Brain microvascular endothelial cell (primary cell): Measurements from ENCODE around the gene SUSD3.
"Not testable (repeated sequence)": the region's sequence is repeated elsewhere in the genome, so short reads cannot be mapped to it uniquely, and the experiment has no call there.

Experiments
- DNase-seq: peaks from one replicate; pipeline ENCODE4 v3.0.0-alpha.2; 2020
- H3K27ac ChIP-seq: fragments of 250-450 bp; sonication (Bioruptor Pico); 2 replicates; pipeline ENCODE4 v1.5.1; 2020; ENCODE audit warnings: mild to moderate bottlenecking, moderate library complexity
- H3K27me3 ChIP-seq: fragments of 250-450 bp; sonication (Bioruptor Pico); replicated peaks from 2 replicates; pipeline ENCODE4 v1.5.1; 2020; ENCODE audit warnings: mild to moderate bottlenecking
- H3K36me3 ChIP-seq: fragments of 250-450 bp; sonication (Bioruptor Pico); replicated peaks from 2 replicates; pipeline ENCODE4 v1.5.1; 2020; ENCODE audit warnings: mild to moderate bottlenecking
- H3K4me3 ChIP-seq: 2 replicates; pipeline ENCODE4 v1.5.1; 2011; ENCODE audit warnings: low read depth, mild to moderate bottlenecking, control low read depth, low read length, moderate library complexity
- in situ Hi-C: cut with HindIII; loops from 2 replicates; pipeline ENCODE4 v1.10.0; 2017; ENCODE audit warnings: low sequenced_read_pairs, low pct_ligation_motif_present
- TF ChIP-seq, protein P1 (sequence below): IDR thresholded peaks from 2 replicates; pipeline ENCODE4 v1.5.1; 2011; ENCODE audit warnings: low read depth, mild to moderate bottlenecking, moderate library complexity, low read length, control low read depth, inconsistent platforms; ENCODE audit errors: missing control alignments

Gene SUSD3

DNA sequence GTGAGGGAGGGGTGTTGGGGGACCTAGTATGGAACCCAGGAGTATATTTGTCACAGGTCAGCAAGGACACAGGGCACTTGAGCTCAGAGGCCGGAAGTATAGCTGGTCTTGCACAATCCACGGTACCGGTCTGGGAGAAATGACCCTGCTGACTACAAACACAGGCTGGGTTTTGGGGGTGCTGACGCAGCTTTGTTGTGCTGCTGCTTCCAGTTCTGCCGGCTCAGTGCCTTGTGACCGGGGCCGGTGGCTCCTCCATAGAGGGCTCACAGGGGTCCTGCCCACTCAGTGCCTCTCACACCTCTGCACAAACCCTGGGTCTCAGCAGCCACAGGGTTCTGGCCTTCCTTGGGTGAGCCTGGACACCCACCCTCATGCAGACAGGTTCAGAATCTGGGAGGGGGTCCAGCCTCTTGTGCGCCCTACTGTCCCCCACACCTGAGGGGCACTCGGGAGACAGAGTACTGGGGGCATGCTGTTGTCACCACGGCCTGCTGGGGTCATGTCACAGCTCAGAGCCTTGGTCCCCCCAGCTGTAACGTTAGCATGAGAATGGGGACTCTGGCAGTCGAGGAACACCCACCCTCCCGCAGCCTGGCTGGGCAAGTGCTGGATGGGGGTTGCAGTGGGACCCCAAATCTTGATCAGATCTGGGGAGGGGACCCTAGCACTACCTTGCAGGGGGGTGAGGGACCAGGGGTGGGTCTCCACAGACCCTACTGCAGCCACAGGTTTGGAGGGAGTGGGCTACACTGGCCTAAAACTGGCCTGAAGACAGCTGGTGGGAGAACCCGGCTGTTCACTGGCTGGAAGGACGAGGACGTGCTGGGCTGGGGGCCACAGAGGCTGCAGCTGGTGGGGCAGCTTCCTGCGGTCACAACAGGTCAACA is 57.8 kb downstream of the SUSD3 start:
- in situ Hi-C loops = no loop called here
- Histone ChIP-seq H3K27me3 (no peaks in the 10 kb centered on the region), H3K4me3 (no peak overlapping the region), H3K36me3 (peaks cover 9% of the 10 kb centered on the region), H3K27ac (no peak overlapping the region)
- TF ChIP-seq, protein P1, sequence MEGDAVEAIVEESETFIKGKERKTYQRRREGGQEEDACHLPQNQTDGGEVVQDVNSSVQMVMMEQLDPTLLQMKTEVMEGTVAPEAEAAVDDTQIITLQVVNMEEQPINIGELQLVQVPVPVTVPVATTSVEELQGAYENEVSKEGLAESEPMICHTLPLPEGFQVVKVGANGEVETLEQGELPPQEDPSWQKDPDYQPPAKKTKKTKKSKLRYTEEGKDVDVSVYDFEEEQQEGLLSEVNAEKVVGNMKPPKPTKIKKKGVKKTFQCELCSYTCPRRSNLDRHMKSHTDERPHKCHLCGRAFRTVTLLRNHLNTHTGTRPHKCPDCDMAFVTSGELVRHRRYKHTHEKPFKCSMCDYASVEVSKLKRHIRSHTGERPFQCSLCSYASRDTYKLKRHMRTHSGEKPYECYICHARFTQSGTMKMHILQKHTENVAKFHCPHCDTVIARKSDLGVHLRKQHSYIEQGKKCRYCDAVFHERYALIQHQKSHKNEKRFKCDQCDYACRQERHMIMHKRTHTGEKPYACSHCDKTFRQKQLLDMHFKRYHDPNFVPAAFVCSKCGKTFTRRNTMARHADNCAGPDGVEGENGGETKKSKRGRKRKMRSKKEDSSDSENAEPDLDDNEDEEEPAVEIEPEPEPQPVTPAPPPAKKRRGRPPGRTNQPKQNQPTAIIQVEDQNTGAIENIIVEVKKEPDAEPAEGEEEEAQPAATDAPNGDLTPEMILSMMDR = no peak
- no peak for DNase-seq

DNA sequence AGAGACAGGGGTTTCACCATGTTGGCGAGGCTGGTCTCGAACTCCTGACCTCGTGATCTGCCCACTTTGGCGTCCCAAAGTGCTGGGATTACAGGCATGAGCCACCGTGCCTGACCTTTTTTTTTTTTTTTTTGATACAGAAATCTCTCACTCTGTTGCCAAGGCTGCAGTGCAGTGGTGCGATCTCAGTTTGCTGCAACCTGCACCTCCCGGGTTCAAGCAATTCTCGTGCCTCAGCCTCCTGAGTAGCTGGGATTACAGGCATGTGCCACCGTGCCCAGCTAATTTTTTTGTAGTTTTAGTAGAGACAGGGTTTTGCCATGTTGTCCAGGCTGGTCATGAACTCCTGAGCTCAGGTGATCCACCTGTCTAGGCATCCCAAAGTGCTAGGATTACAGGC is 59.0 kb downstream of the SUSD3 start:
- in situ Hi-C loops, DNase-seq, H3K27ac ChIP-seq, H3K27me3 ChIP-seq, H3K36me3 ChIP-seq, H3K4me3 ChIP-seq: not testable (repeated sequence)

DNA sequence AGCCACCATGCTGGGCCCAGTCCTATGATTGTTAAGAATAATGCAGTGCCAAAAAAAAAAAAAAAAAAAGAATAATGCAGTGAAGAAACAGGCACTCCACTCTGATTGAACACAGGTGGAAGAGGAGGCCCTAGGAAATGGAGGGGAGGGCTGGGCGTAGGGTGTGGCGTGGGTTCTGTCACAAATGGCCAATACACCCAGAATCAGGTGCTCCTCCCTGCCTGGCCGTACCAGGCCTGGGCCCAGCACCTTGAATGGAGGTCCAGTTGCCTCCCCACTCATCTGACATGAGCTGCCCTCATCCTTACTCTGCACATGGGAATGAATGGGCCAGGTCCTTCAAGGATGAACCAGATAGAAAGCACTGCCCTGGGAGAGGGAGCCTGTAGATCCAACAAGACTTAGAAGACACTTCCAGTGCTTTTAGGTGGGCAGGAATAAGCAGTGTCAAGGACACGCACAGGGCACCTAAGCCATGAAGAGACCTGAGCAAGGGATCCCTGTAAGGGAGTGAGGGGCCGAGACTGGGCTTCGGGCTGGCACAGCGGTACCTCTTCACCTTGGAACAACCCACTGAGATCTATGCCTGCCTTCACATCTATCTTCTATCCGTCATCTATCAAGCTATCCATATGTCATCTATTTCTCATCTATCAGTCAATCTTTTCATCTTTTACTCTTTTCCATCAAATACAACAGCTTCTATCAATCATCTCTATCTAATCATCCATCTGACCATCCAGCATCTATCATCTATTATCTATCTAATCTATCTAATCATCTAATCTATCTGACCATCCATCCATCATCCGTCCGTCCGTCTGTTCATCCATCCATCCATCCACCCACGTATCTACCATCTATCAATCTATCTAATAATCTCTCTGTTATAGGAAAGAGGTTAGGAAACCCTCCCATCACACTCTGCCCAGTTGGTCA is 59.7 kb downstream of the SUSD3 start:
- H3K27me3 ChIP-seq = no peaks in the 10 kb centered on the region
- no peak overlapping the region for H3K4me3 ChIP-seq
- in situ Hi-C loops = no loop called here
- TF ChIP-seq, protein P1 = no peak
- no peak for DNase-seq
- H3K27ac ChIP-seq = no peak overlapping the region
- peaks cover 9% of the 10 kb centered on the region for H3K36me3 ChIP-seq

DNA sequence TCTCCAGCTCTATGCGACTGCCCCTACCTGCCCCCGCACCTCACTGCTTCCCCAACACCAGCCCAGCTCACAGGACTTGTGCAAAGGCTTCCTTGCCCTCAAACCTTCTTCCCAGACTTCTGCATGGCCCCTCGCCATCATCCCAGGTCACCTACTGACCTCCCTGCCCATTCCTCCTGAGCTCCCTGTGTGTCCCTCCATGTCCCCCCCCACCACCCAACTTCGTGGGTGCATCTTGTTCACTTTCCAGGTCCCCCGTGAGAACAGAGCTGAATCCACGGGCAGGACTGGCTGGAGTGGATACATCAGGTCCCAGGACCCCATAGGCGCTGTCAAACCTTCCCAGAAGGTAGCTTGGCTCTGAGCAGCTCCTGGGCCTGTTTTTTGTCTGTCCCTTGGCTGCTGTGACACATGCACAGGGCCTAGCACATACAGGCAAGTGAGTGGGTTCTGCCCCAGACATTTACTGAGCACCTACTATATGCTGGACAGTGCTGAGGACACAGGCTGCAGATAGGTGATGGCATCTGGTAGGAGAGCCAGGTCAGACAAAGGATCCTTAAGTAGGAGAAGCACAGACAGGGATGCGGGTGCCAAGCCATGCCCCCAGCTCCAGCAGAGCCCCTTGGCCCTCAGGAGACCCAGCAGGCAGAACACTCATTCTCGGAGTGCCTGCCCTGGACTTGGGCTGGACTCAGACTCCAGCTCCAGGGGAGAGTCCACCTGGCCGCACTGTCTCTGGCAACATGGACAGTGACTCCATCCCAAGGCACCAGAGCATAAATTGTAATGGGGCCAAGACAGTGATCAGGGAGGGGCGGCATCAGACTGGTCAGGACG is 60.6 kb downstream of the SUSD3 start:
- no peak for DNase-seq
- Histone ChIP-seq H3K36me3 (peaks cover 3% of the 10 kb centered on the region), H3K4me3 (no peak overlapping the region), H3K27ac (no peak overlapping the region), H3K27me3 (no peaks in the 10 kb centered on the region)
- TF ChIP-seq, protein P1 = no peak
- in situ Hi-C loops = no loop called here

DNA sequence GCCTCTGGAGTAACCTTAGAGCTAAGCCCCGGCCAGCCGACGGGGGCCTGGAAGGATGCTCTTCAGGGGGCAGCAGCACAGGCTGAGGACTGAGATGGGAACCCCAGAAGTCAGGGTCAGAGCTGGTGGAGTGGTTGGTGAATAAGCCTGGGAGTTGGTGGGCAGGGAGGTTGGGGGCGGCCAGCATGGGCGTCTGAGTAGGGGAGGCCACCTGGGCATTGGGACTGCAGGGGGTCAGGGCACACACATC is 61.1 kb downstream of the SUSD3 start:
- H3K27ac ChIP-seq = no peak overlapping the region
- peaks cover under 1% of the 10 kb centered on the region for H3K36me3 ChIP-seq
- H3K27me3 ChIP-seq = no peaks in the 10 kb centered on the region
- TF ChIP-seq, protein P1 = no peak
- no peak for DNase-seq
- in situ Hi-C loops = no loop called here
- H3K4me3 ChIP-seq = no peak overlapping the region
